GM21786 (cell line): Measurements from ENCODE around the gene TSSK2.

Experiments used
- ATAC-seq: cut with Tn5 transposase; IDR thresholded peaks from one replicate; pipeline ENCODE4 v1.9.1; 2021; ENCODE audit not compliant: unreplicated experiment

TSSK2 gene

DNA sequence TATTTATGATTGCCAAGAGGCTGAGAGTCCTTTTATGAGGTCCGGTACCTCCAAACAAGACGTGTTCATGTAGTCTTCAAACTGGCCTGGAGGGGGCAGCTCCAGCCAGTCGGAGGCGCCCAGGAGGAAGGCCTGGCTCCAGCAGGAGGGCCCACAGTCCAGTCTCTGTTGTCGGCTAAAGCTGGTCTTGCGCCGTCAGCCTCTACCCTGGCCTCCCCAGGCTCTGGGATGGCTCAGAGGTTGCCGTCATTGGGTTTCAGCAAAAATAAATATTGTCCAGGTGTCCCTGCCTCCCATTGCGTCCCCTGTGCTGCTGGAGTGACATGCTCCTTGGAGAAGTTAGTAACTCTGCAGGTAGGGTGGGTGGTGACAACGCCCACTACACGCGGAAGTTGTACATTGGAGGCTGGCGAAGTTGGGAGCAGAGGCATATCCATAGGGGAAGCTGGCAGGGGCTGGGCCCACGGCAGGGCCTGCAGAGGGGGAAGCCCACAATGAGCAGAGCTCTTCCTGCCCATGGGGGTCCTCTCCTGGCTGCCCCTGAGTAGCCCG lies 48.5 kb downstream of the TSSK2 start:
- peak; percentile 39 for ATAC-seq

GRCh38 chr22:19180234-19180633 lies 49.1 kb downstream of the TSSK2 start:
- no peak for ATAC-seq

GRCh38 chr22:19180740-19181410 lies 49.8 kb downstream of the TSSK2 start:
- ATAC-seq = no peak

GRCh38 chr22:19181786-19182471 lies 50.8 kb downstream of the TSSK2 start:
- ATAC-seq = no peak
